ENCODE measurements around the gene TNS4. TPM values are rescaled to one million over a fixed set of nuclear protein-coding genes. Genes with fewer than 3 reads are reported as not detected.

The TNS4 gene
- total and polyA plus RNA-seq, 9 of the 15 experiments (the other 6 are each of a cell fraction or from before 2014, with no cell fraction given), result 0.04 to 0.73 (median 0.24) TPM; not detected in 1

- TF ChIP-seq, protein P1, sequence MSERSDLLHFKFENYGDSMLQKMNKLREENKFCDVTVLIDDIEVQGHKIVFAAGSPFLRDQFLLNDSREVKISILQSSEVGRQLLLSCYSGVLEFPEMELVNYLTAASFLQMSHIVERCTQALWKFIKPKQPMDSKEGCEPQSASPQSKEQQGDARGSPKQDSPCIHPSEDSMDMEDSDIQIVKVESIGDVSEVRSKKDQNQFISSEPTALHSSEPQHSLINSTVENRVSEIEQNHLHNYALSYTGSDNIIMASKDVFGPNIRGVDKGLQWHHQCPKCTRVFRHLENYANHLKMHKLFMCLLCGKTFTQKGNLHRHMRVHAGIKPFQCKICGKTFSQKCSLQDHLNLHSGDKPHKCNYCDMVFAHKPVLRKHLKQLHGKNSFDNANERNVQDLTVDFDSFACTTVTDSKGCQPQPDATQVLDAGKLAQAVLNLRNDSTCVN (CRISPR knock-in tag; IDR thresholded peaks at IDR 0.05), result no peak
- TF ChIP-seq, protein P2, sequence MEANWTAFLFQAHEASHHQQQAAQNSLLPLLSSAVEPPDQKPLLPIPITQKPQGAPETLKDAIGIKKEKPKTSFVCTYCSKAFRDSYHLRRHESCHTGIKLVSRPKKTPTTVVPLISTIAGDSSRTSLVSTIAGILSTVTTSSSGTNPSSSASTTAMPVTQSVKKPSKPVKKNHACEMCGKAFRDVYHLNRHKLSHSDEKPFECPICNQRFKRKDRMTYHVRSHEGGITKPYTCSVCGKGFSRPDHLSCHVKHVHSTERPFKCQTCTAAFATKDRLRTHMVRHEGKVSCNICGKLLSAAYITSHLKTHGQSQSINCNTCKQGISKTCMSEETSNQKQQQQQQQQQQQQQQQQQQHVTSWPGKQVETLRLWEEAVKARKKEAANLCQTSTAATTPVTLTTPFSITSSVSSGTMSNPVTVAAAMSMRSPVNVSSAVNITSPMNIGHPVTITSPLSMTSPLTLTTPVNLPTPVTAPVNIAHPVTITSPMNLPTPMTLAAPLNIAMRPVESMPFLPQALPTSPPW (CRISPR knock-in tag; IDR thresholded peaks at IDR 0.05), result no peak
- TF ChIP-seq FOXM1 (IDR thresholded peaks at IDR 0.05; ENCODE audit: low read depth), result no peak
- TF ChIP-seq FOXM1 (CRISPR knock-in tag; IDR thresholded peaks at IDR 0.05; ENCODE audit: low read depth), result no peak
- no peak for TF ChIP-seq TRIM28 (IDR thresholded peaks at IDR 0.05)
- peak; percentile 49 for TF ChIP-seq POLR2B (IDR thresholded peaks at IDR 0.05; ENCODE audit: low read depth, partially characterized antibody)
- no peak for TF ChIP-seq FOS (IDR thresholded peaks at IDR 0.05; ENCODE audit: extremely low read depth, insufficient read length)
- TF ChIP-seq THAP7 (CRISPR knock-in tag; IDR thresholded peaks at IDR 0.05), result no peak
- no peak for TF ChIP-seq MAZ (CRISPR knock-in tag; conservative IDR thresholded peaks at IDR 0.05 in 1 of 2, IDR thresholded peaks at IDR 0.05 in 1 of 2)
- TF ChIP-seq, protein P3, sequence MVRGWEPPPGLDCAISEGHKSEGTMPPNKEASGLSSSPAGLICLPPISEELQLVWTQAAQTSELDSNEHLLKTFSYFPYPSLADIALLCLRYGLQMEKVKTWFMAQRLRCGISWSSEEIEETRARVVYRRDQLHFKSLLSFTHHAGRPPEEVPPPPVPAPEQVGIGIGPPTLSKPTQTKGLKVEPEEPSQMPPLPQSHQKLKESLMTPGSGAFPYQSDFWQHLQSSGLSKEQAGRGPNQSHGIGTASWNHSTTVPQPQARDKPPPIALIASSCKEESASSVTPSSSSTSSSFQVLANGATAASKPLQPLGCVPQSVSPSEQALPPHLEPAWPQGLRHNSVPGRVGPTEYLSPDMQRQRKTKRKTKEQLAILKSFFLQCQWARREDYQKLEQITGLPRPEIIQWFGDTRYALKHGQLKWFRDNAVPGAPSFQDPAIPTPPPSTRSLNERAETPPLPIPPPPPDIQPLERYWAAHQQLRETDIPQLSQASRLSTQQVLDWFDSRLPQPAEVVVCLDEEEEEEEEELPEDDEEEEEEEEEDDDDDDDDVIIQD (CRISPR knock-in tag; IDR thresholded peaks at IDR 0.05), result no peak
- TF ChIP-seq IRF1 (CRISPR knock-in tag; IDR thresholded peaks at IDR 0.05; ENCODE audit: borderline replicate concordance), result no peak
- no peak for TF ChIP-seq XRCC4 (IDR thresholded peaks at IDR 0.05; ENCODE audit: extremely low read depth, insufficient read depth, insufficient read length)
- TF ChIP-seq ZNF764 (CRISPR knock-in tag; IDR thresholded peaks at IDR 0.05; ENCODE audit: low read depth), result no peak
- TF ChIP-seq KDM1A (IDR thresholded peaks at IDR 0.05), result peak in 1 of 2 experiments; percentile 95; a peak in 2 of 4 replicates
- no peak for TF ChIP-seq RBM25 (IDR thresholded peaks at IDR 0.05; ENCODE audit: low read depth, low read length, severe bottlenecking)
- peak; percentile 63 for TF ChIP-seq SUPT5H (IDR thresholded peaks at IDR 0.05)
- no peak for TF ChIP-seq HNRNPLL (IDR thresholded peaks at IDR 0.05; ENCODE audit: low read depth, low read length, poor library complexity, severe bottlenecking)
- TF ChIP-seq HMGXB4 (CRISPR knock-in tag; IDR thresholded peaks at IDR 0.05), result no peak
- no peak for TF ChIP-seq BRF2 (IDR thresholded peaks at IDR 0.05; ENCODE audit: borderline replicate concordance, insufficient read depth, insufficient read length)
- TF ChIP-seq GATAD2A (IDR thresholded peaks at IDR 0.05), result no peak
Observed at GRCh38 chr17:40458851-40459482, 42.5 kb downstream of the TNS4 start (continued).

All from K562 (cell line).